ENCODE results near the gene COL5A1. TPM values are rescaled to one million over a fixed set of nuclear protein-coding genes. Genes with fewer than 3 reads are reported as not detected.

The COL5A1 gene
- polyA plus RNA-seq, 1 donor (not counting 4 experiments of a cell fraction or from before 2014, with no cell fraction given) = 3.1 TPM

DNA sequence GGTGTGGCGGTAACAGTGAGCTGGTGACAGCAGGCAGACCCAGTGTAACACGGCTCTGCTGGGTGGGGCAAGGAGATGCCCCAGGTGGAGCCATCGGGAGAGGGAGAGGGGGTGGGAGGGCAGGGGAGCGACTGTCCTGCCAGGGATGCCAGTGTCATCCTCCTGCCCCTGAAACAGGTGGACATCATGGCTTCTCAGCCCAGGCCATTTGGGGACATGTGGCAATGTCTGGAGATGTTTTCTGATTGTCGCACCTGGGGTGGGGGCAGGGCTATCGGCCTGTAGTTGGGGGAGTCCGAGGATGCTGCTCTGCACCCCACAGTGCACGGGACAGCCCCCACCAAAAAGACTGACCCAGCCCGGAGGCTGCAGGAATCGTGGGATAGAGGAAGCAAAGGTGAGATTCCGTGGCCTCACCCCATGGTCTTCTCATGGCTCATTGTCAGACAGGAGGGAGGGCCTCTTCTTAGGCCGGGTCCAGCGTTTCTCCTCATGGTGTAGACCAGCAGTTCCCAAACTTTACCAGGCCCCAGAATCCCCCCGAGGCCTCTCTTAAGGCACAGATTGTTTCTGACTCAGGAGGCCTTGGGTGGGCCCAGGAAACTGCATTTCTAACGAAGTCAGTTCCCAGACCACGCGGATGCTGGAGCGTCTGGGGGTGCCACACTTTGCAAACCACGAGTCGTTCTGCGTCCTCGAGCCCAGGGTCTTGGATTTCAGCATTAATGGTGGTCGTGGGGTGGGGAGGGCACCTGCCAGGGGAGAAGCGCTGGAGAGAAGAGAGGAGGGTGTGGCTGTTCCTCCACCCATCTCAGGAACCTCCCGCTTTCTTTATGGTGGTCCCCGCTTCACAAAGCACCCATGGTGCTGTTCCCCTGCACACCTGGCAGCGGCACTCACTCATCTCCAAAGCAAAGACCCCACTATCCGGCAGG, 11.0 kb downstream of the COL5A1 start:
- H3K4me1 ChIP-seq (ENCODE audit: control insufficient read depth, extremely low read depth, insufficient read depth, low read length) = no peaks in the 10 kb centered on the region
- no peaks in the 10 kb centered on the region for H3K36me3 ChIP-seq (ENCODE audit: control insufficient read depth in 2 of 2, extremely low read depth in 1 of 2, insufficient read depth in 2 of 2, low read length in 2 of 2)
- H4K20me1 ChIP-seq (ENCODE audit: control insufficient read depth, extremely low read depth, insufficient read depth, low read length) = no peaks in the 10 kb centered on the region
- no peak overlapping the region for H3K4me2 ChIP-seq (ENCODE audit: control insufficient read depth, extremely low read depth, insufficient read depth, low read depth, low read length)
- dilution Hi-C loops (cut with MboI; ENCODE audit: extremely low pct_ligation_motif_present, low sequenced_read_pairs) = no loop called here
- no peaks in the 10 kb centered on the region for H3K79me2 ChIP-seq (ENCODE audit: control insufficient read depth, insufficient read depth, low read length)
- H2AFZ ChIP-seq (ENCODE audit: control insufficient read depth, low read length) = no peak overlapping the region
- no peaks in the 10 kb centered on the region for H3K27me3 ChIP-seq (ENCODE audit: control insufficient read depth, extremely low read depth, insufficient read depth, low read length)
- no peak for TF ChIP-seq EZH2 (IDR thresholded peaks at IDR 0.05; ENCODE audit: low read length)
- H3K27ac ChIP-seq (ENCODE audit: control insufficient read depth, insufficient read depth, low read length) = no peak overlapping the region
- no peaks in the 10 kb centered on the region for H3K9me3 ChIP-seq (ENCODE audit: control insufficient read depth, low read depth, low read length)
- no peaks in the 10 kb centered on the region for H3K9me1 ChIP-seq (ENCODE audit: control insufficient read depth, extremely low read depth, insufficient read depth, low read length)
- no peak overlapping the region for H3K4me3 ChIP-seq (ENCODE audit: control insufficient read depth in 2 of 3, extremely low read depth in 1 of 3, insufficient read depth in 2 of 3, low read depth in 1 of 3, low read length in 3 of 3)
- FAIRE-seq (no peak), DNase-seq (ENCODE audit: low read depth, low spot score) (no peak)
- H3K9ac ChIP-seq (ENCODE audit: control insufficient read depth, extremely low read depth, insufficient read depth, low read length) = no peak overlapping the region

DNA sequence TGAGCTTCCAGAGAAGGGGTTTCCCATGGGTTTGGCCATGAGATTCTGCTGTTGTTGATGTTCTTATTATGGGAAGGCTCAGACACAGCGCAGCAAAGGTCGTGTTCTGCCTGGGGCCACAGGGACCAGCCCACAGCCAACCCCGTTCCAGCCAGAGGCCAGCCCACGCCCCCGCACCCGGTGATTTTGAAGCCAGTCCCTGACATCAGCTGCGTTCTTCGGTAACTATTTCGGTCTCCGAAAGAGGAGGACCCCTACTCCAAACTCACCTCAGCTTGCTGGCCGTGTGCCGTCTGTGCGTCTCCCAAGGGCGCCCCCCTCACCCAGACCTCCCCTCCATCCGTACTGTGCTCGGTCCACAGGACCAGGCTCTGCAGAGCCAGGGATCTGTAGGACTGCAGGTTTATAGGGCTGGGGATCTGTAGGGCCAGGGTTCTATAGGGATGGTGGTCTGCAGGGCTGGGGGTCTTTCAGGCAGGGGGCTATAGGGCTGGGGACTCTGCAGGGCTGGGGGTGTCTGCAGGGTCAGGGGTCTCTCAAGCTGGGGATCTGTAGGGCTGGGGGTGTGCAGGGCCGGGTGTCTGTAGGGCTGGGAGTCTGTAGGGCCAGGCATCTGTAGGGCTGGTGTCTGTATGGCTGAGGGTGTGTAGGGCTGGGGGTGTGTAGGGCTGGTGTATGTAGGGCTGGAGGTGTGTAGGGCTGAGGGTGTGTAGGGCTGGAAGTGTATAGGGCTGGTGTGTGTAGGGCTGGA, 11.8 kb downstream of the COL5A1 start:
- Histone ChIP-seq H2AFZ (ENCODE audit: control insufficient read depth, low read length) (no peak overlapping the region), H3K79me2 (ENCODE audit: control insufficient read depth, insufficient read depth, low read length) (no peaks in the 10 kb centered on the region), H3K4me2 (ENCODE audit: control insufficient read depth, extremely low read depth, insufficient read depth, low read depth, low read length) (no peak overlapping the region), H3K4me3 (ENCODE audit: control insufficient read depth in 2 of 3, extremely low read depth in 1 of 3, insufficient read depth in 2 of 3, low read depth in 1 of 3, low read length in 3 of 3) (no peak overlapping the region), H3K9ac (ENCODE audit: control insufficient read depth, extremely low read depth, insufficient read depth, low read length) (no peak overlapping the region), H3K27me3 (ENCODE audit: control insufficient read depth, extremely low read depth, insufficient read depth, low read length) (no peaks in the 10 kb centered on the region), H3K36me3 (ENCODE audit: control insufficient read depth in 2 of 2, extremely low read depth in 1 of 2, insufficient read depth in 2 of 2, low read length in 2 of 2) (no peaks in the 10 kb centered on the region), H3K4me1 (ENCODE audit: control insufficient read depth, extremely low read depth, insufficient read depth, low read length) (no peaks in the 10 kb centered on the region), H3K9me3 (ENCODE audit: control insufficient read depth, low read depth, low read length) (no peaks in the 10 kb centered on the region), H3K9me1 (ENCODE audit: control insufficient read depth, extremely low read depth, insufficient read depth, low read length) (no peaks in the 10 kb centered on the region), H3K27ac (ENCODE audit: control insufficient read depth, insufficient read depth, low read length) (no peak overlapping the region), H4K20me1 (ENCODE audit: control insufficient read depth, extremely low read depth, insufficient read depth, low read length) (no peaks in the 10 kb centered on the region)
- no peak for TF ChIP-seq EZH2 (IDR thresholded peaks at IDR 0.05; ENCODE audit: low read length)
- TF ChIP-seq, protein P1, sequence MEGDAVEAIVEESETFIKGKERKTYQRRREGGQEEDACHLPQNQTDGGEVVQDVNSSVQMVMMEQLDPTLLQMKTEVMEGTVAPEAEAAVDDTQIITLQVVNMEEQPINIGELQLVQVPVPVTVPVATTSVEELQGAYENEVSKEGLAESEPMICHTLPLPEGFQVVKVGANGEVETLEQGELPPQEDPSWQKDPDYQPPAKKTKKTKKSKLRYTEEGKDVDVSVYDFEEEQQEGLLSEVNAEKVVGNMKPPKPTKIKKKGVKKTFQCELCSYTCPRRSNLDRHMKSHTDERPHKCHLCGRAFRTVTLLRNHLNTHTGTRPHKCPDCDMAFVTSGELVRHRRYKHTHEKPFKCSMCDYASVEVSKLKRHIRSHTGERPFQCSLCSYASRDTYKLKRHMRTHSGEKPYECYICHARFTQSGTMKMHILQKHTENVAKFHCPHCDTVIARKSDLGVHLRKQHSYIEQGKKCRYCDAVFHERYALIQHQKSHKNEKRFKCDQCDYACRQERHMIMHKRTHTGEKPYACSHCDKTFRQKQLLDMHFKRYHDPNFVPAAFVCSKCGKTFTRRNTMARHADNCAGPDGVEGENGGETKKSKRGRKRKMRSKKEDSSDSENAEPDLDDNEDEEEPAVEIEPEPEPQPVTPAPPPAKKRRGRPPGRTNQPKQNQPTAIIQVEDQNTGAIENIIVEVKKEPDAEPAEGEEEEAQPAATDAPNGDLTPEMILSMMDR (optimal IDR thresholded peaks at IDR 0.05 in 1 of 3, IDR thresholded peaks at IDR 0.05 in 1 of 3, conservative IDR thresholded peaks at IDR 0.05 in 1 of 3; ENCODE audit: extremely low read depth in 1 of 3, insufficient read depth in 2 of 3, low read length in 3 of 3) = no peak
- dilution Hi-C loops (cut with MboI; ENCODE audit: extremely low pct_ligation_motif_present, low sequenced_read_pairs) = no loop called here
- no peak for DNase-seq (ENCODE audit: low read depth, low spot score)
- no peak for FAIRE-seq
